Measurements from ENCODE around the gene ANO7. TPM values are rescaled to one million over a fixed set of nuclear protein-coding genes. Genes with fewer than 3 reads are reported as not detected.

ANO7 gene
- total RNA-seq, 1 experiment from 2014 or later, result 0.84 TPM

GRCh38 chr2:241240320-241241004 lies 52.0 kb downstream of the ANO7 start (continued):
- no peak for TF ChIP-seq CTCF (IDR thresholded peaks at IDR 0.05 in 2 of 3, conservative IDR thresholded peaks at IDR 0.05 in 1 of 3; ENCODE audit: borderline replicate concordance in 1 of 3, insufficient read depth in 1 of 3, low read depth in 2 of 3, low read length in 2 of 3)
- TF ChIP-seq EGR1 (IDR thresholded peaks at IDR 0.05; ENCODE audit: low read depth), result no peak
- TF ChIP-seq ZFX (IDR thresholded peaks at IDR 0.05), result no peak
- no peak for TF ChIP-seq ZBTB33 (IDR thresholded peaks at IDR 0.05; ENCODE audit: extremely low read depth, insufficient replicate concordance, low read length)

- ChIA-PET CTCF (no interaction called here), POLR2A (no interaction called here), RAD21 (ENCODE audit: low non-redundant PET in 1 of 2, low total read pairs in 2 of 2, uncharacterized antibody in 2 of 2, unreplicated experiment in 2 of 2) (no interaction called here)
- Histone ChIP-seq H3K27me3 (ENCODE audit: insufficient read depth, low read length) (no peaks in the 10 kb centered on the region), H3K9me3 (ENCODE audit: control insufficient read depth in 1 of 2, insufficient read depth in 1 of 2, low read depth in 1 of 2, low read length in 2 of 2) (no peaks in the 10 kb centered on the region), H3K4me2 (ENCODE audit: low read length) (no peak overlapping the region), H2AFZ (ENCODE audit: low read depth, low read length, poor library complexity, severe bottlenecking) (no peak overlapping the region), H3K36me3 (ENCODE audit: control insufficient read depth in 1 of 2, insufficient read depth in 2 of 2, low read length in 2 of 2) (peaks cover 77 to 82% of the 10 kb centered on the region in 2 experiments), H3K4me1 (ENCODE audit: control insufficient read depth in 1 of 2, insufficient read depth in 2 of 2, low read length in 2 of 2) (no peaks in the 10 kb centered on the region), H3K4me3 (replicated peaks in 1 of 2; ENCODE audit: low read depth in 1 of 2, low read length in 2 of 2) (no peak overlapping the region), H3K9me2 (ENCODE audit: insufficient read depth) (no peaks in the 10 kb centered on the region), H3K9ac (ENCODE audit: low read length) (no peak overlapping the region), H3K27ac (ENCODE audit: low read depth, low read length) (no peak overlapping the region), H3K79me2 (ENCODE audit: insufficient read depth, low read length) (peaks cover 47% of the 10 kb centered on the region), H4K20me1 (ENCODE audit: insufficient read depth) (peaks cover 4% of the 10 kb centered on the region; the same call in 1 of the 2 replicates)
- ATAC-seq (no peak), DNase-seq (ENCODE audit: low read depth, low spot score) (no peak)
- intact Hi-C loops (cut with micrococcal nuclease), result no loop called here
- TF ChIP-seq YY1 (IDR thresholded peaks at IDR 0.05; ENCODE audit: extremely low read depth, insufficient replicate concordance, low read depth, low read length) (no peak), POLR2A (IDR thresholded peaks at IDR 0.05; ENCODE audit: borderline replicate concordance, extremely low read depth, insufficient read depth, insufficient read length) (no peak), CTCF (IDR thresholded peaks at IDR 0.05 in 2 of 3, conservative IDR thresholded peaks at IDR 0.05 in 1 of 3; ENCODE audit: borderline replicate concordance in 1 of 3, insufficient read depth in 1 of 3, low read depth in 2 of 3, low read length in 2 of 3) (no peak), ZFX (IDR thresholded peaks at IDR 0.05) (no peak), SRF (IDR thresholded peaks at IDR 0.05; ENCODE audit: low read depth) (no peak), JUND (IDR thresholded peaks at IDR 0.05) (no peak), ZBTB33 (IDR thresholded peaks at IDR 0.05; ENCODE audit: extremely low read depth, insufficient replicate concordance, low read length) (no peak)
- no TSS peak for BruUV-seq (replicated peaks)
These were observed 53.2 kb downstream of the ANO7 start for GRCh38 chr2:241241669-241242068.
